D721Med (cell line): Measurements from ENCODE around the gene POLR2C.
"Not testable (repeated sequence)": the region's sequence is repeated elsewhere in the genome, so short reads cannot be mapped to it uniquely, and the experiment has no call there.

ENCODE experiments used
- DNase-seq: peaks from one replicate; pipeline ENCODE4 v3.0.0; 2011; ENCODE audit warnings: low spot score; ENCODE audit not compliant: insufficient read length
- FAIRE-seq: peaks from 2 replicates; lab custom pipeline; 2011; peaks lifted over from hg19 to GRCh38; lab: Jason Lieb, UNC
- CTCF ChIP-seq: IDR thresholded peaks from 2 replicates; pipeline ENCODE4 v1.5.1; 2012; ENCODE audit warnings: mild to moderate bottlenecking, control low read depth; ENCODE audit not compliant: insufficient read depth; ENCODE audit errors: missing control alignments

The POLR2C gene

GRCh38 chr16:57497121-57497520 lies 34.6 kb downstream of the POLR2C start:
- FAIRE-seq (no peak), DNase-seq (no peak)
- TF ChIP-seq CTCF = no peak

- no peak for DNase-seq
- FAIRE-seq = no peak
- TF ChIP-seq CTCF = no peak
Observed at GRCh38 chr16:57498031-57498430, 35.6 kb downstream of the POLR2C start.

- not testable (repeated sequence) for DNase-seq, FAIRE-seq
Observed at GRCh38 chr16:57499941-57500340, 37.5 kb downstream of the POLR2C start.

GRCh38 chr16:57500578-57501111 lies 38.2 kb downstream of the POLR2C start:
- FAIRE-seq = no peak
- no peak for DNase-seq
- no peak for TF ChIP-seq CTCF

GRCh38 chr16:57501492-57501891 lies 39.0 kb downstream of the POLR2C start:
- FAIRE-seq = no peak
- TF ChIP-seq CTCF = no peak
- DNase-seq = no peak

GRCh38 chr16:57502048-57502775 lies 39.7 kb downstream of the POLR2C start:
- no peak for TF ChIP-seq CTCF
- DNase-seq (no peak), FAIRE-seq (no peak)

GRCh38 chr16:57503366-57503765 lies 40.9 kb downstream of the POLR2C start:
- no peak for TF ChIP-seq CTCF
- FAIRE-seq = no peak
- no peak for DNase-seq
